Heart right ventricle (tissue), 16 donors: ENCODE results near the gene ZFPL1. TPM values are rescaled to one million over a fixed set of nuclear protein-coding genes. Genes with fewer than 3 reads are reported as not detected.

ENCODE experiments used
- ATAC-seq, 8 donors: fragments of 200-7000 bp; cut with Tn5 transposase; one replicate each; pipeline ENCODE4 v1.9.1; 2020; ENCODE audit warnings: mild to moderate bottlenecking in 8 of 8, moderate library complexity in 8 of 8, moderate number of reproducible peaks in 1 of 8
- DNase-seq, 2 donors: peaks; one replicate each; pipeline ENCODE4 v3.0.0-alpha.2; 2020
- H3K27ac ChIP-seq, 10 donors: fragments of 200-600 bp; sonication (generic) in 2 of 10; one replicate each; pipeline versions ENCODE4 v1.5.0 to v1.8.0; 2020 to 2022; ENCODE audit warnings: mild to moderate bottlenecking in 3 of 10
- H3K27me3 ChIP-seq, 7 donors: fragments of 200-600 bp; one replicate each; pipeline ENCODE4 v1.8.0; 2021 to 2022; ENCODE audit warnings: mild to moderate bottlenecking in 2 of 7
- H3K36me3 ChIP-seq, 9 donors: fragments of 200-600 bp; sonication (generic) in 1 of 9; one replicate each; pipeline versions ENCODE4 v1.5.0 to v1.8.0; 2020 to 2022; ENCODE audit warnings: mild to moderate bottlenecking in 2 of 9
- H3K4me1 ChIP-seq, 9 donors: fragments of 200-600 bp; sonication (generic) in 1 of 9; one replicate each; pipeline versions ENCODE4 v1.5.0 to v1.8.0; 2020 to 2022; ENCODE audit warnings: mild to moderate bottlenecking in 4 of 9
- H3K4me3 ChIP-seq, 10 donors: fragments of 200-600 bp; sonication (generic) in 2 of 10; one replicate each; pipeline versions ENCODE4 v1.5.0 to v1.8.0; 2020 to 2022; ENCODE audit warnings: mild to moderate bottlenecking in 7 of 10, moderate library complexity in 2 of 10
- H3K9me3 ChIP-seq, 11 donors: fragments of 200-600 bp in 10 of 11; sonication (generic) in 2 of 11; one replicate each; pipeline versions ENCODE4 v1.5.0 to v1.8.0; 2013 to 2022; ENCODE audit warnings: mild to moderate bottlenecking in 2 of 11, control low read depth in 1 of 11, moderate library complexity in 1 of 11
- WGBS, 2 donors: extraction: QIAGEN DNeasy Blood & Tissue Kit; methylation state at CpG; one replicate each; pipeline ENCODE4 v1.1.7; 2013; ENCODE audit warnings: inconsistent platforms in 1 of 2; 5-methylcytosine and 5-hydroxymethylcytosine counted together
- intact Hi-C, 10 donors: fragments of 100-400 bp; cut with DNase I; formaldehyde crosslinking; loops; one replicate each; pipeline versions ENCODE4 v1.11.1 to v1.14.2; 2022
- polyA plus RNA-seq, 2 donors: library from polyadenylated mRNA; stranded (reverse); fragments of 200-250 nt; gene quantifications; one replicate each; pipeline ENCODE4 v1.2.3, GENCODE V29; 2013
- total RNA-seq, 10 donors: library from RNA; stranded (reverse); fragmentation: NEBNext Ultra II Directional in 3 of 10; extraction: Animal tissue kit (Norgen Biotek cat#: 25700) in 3 of 10; gene quantifications; one replicate each; pipeline versions ENCODE4 v1.2.1 to v1.2.4, GENCODE V29; 2021 to 2023
- TF ChIP-seq, protein P1 (sequence below), 9 donors: fragments of 200-600 bp; sonication (generic) in 2 of 9; IDR thresholded peaks; one replicate each; pipeline versions ENCODE4 v1.5.0 to v1.8.0; 2021 to 2022; ENCODE audit warnings: antibody characterized with exemption in 9 of 9, mild to moderate bottlenecking in 5 of 9, moderate library complexity in 1 of 9
- donor health status: Arrhythmogenic right ventricular cardiomyopathy.
- donor health status: ischemic (EF 13 %, LVEDD 7.1; RV severe dilation, severe dysfunction).
- donor health status: healthy with polysubstance abuse.
- donor health status: DM: no; HTN: yes; CAD: no.
- donor health status: DM: no; HTN: no; CAD: no.
- donor health status: ischemic (EF 25% LVEDD 6.9; RV normal size, moderate dysfunction).
- donor health status: ischemic (EF 25% LVEDD 5.7; RV mildly dilated, moderate dysfunction).
- donor health status: healthy.
- donor health status: DM: yes; HTN: yes; CAD: no.
- donor health status: Ischemic cardiomyopathy.
- donor health status: ischemic (EF 35%, LVEDD 5.7; RV mildly dilated, moderate dysfunction).
- donor health status: nonischemic (EF 11% LVEDD 7.7; RV severe dilation, severe dysfunction).
- donor health status: DM: yes; HTN: yes; CAD: no.
- donor health status: PGD.
- donor health status: ischemic (EF 29% LVEDD 5.4; RV normal size, mild dysfunction).
- donor health status: nonischemic (EF 23%, LVEDD 6.1; RV moderate dilation, normal function).

Gene ZFPL1
- total and polyA plus RNA-seq, 12 donors, result 21.5 to 49.2 (median 25.6) TPM

DNA sequence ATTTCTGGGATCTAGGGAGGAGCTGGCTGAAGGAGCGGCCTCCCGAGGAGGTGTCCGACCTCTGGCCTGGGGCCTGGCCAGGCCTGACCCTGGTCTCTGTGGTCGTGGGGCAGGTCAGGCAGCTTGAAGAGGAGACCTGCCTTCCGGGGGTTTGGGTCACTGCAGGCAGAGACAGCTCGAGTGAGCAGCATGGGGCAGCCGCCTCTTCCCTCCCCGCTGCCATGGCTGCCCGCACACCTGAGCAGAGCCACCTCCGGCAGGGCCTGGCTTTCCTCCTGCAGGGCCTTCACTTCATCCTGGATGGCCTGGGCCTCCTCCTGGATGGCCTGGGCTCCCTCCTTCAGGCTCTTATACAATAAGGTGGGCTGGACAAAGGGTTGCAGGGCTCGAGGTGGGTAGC lies 17.7 kb upstream of the ZFPL1 start:
- H3K36me3 ChIP-seq, result no peaks in the 10 kb centered on the region
- 75 to 76% methylated on average over 11 of the region's 11 CpGs for WGBS, 2 donors
- no peaks in the 10 kb centered on the region for H3K9me3 ChIP-seq
- no peaks in the 10 kb centered on the region for H3K4me1 ChIP-seq
- DNase-seq (no peak), ATAC-seq (no peak)
- no peak overlapping the region for H3K27ac ChIP-seq
- no peak overlapping the region for H3K4me3 ChIP-seq
- TF ChIP-seq, protein P1, sequence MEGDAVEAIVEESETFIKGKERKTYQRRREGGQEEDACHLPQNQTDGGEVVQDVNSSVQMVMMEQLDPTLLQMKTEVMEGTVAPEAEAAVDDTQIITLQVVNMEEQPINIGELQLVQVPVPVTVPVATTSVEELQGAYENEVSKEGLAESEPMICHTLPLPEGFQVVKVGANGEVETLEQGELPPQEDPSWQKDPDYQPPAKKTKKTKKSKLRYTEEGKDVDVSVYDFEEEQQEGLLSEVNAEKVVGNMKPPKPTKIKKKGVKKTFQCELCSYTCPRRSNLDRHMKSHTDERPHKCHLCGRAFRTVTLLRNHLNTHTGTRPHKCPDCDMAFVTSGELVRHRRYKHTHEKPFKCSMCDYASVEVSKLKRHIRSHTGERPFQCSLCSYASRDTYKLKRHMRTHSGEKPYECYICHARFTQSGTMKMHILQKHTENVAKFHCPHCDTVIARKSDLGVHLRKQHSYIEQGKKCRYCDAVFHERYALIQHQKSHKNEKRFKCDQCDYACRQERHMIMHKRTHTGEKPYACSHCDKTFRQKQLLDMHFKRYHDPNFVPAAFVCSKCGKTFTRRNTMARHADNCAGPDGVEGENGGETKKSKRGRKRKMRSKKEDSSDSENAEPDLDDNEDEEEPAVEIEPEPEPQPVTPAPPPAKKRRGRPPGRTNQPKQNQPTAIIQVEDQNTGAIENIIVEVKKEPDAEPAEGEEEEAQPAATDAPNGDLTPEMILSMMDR (IDR thresholded peaks at IDR 0.05), result no peak
- H3K27me3 ChIP-seq, result peaks cover 0 to 8% (median 0%) of the 10 kb centered on the region in 7 donors
- intact Hi-C loops, result no loop called here

DNA sequence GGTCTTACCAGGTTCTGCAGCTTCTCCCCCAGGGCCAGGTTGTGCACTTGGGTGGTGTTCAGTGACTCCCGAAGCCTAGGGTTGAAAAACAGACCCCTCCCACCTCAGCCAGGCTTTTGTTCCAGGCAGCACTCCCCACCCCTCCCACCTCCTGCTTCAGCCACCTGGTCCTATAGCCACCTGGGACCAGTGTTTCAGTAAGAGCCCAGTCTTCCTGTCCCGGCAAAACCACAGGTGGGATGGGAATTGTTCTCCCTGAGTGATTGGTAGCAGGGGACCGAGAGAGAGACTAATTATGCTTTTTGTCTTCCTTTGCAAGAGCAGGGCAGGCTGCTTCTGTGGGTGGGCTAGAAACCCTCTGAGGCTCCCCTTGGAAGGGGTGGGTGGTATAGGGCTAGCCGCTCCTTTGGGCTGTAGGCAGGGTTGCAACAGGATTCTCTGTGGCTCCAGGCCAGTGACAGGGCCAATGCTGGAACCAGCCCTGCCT lies 17.2 kb upstream of the ZFPL1 start:
- H3K27ac ChIP-seq, result no peak overlapping the region
- no peaks in the 10 kb centered on the region for H3K4me1 ChIP-seq
- no peaks in the 10 kb centered on the region for H3K36me3 ChIP-seq
- DNase-seq, result no peak
- no peak overlapping the region for H3K4me3 ChIP-seq
- no peaks in the 10 kb centered on the region for H3K9me3 ChIP-seq
- intact Hi-C loops, result no loop called here
- TF ChIP-seq, protein P1 (IDR thresholded peaks at IDR 0.05), result no peak
- peaks cover 0 to 8% (median 0%) of the 10 kb centered on the region in 7 donors for H3K27me3 ChIP-seq
- ATAC-seq, result no peak
- 77 to 86% methylated on average over 4 of the region's 4 CpGs for WGBS, 2 donors

DNA sequence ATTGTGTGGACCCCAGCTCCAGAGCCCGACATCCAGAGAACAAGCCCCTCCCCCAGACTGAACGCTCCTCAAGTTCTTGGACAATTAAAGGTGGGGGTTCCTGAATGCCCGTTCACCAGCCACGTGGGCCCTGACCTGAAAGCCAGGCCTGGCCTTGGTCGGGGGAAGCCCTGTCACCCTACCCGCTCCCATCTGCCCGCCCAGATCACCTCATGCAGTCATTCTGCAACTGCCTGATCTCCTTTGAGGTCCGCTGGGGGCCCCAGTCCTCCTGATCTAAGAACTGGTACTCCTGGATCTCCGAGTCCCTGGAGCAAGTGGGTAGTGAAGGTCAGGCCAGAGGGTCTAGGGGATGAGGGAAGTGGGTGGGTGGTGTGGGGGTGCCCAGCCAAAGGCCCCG lies 16.6 kb upstream of the ZFPL1 start:
- Histone ChIP-seq H3K9me3 (no peaks in the 10 kb centered on the region), H3K4me1 (no peaks in the 10 kb centered on the region), H3K27me3 (peaks cover 0 to 8% (median 0%) of the 10 kb centered on the region in 7 donors), H3K36me3 (no peaks in the 10 kb centered on the region), H3K27ac (no peak overlapping the region), H3K4me3 (no peak overlapping the region)
- ATAC-seq (peak in 1 of 8 donors; percentile 13), DNase-seq (no peak)
- intact Hi-C loops, result no loop called here
- WGBS, 2 donors, result 80 to 84% methylated on average over 10 of the region's 10 CpGs
- TF ChIP-seq, protein P1 (IDR thresholded peaks at IDR 0.05), result no peak

DNA sequence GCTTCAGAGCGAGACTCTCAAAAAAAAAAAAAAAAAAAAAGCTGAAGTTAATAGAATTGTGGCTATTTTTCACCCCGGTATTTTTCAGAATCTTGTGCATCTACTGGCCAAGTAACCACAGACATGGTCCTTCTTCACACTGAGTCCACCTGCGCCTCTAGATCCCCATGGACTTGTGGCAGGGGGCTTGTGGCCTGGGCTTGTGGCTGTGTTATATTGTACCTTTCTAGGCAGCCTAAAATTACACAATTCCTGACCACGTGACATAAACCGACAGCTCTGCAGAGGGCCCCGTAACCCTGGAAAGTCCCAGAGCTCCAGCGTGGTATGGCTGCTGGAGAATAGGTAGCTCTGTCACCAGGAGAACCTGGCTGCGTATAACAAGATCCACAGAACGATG lies 14.8 kb upstream of the ZFPL1 start:
- intact Hi-C loops, result no loop called here
- DNase-seq, result no peak
- H3K9me3 ChIP-seq, result no peaks in the 10 kb centered on the region
- H3K36me3 ChIP-seq, result no peaks in the 10 kb centered on the region
- WGBS, 2 donors, result 72 to 73% methylated on average over 9 of the region's 9 CpGs
- peaks cover 0 to 8% (median 0%) of the 10 kb centered on the region in 7 donors for H3K27me3 ChIP-seq
- H3K4me1 ChIP-seq, result no peaks in the 10 kb centered on the region
- ATAC-seq, result no peak
- no peak overlapping the region for H3K4me3 ChIP-seq
- H3K27ac ChIP-seq, result no peak overlapping the region
- TF ChIP-seq, protein P1 (IDR thresholded peaks at IDR 0.05), result no peak
